Activated CD4-positive, alpha-beta T cell treated with anti-CD3 and anti-CD28 coated beads, Interleukin-2, amount 10 ng/mL, durations not matched to agents 7 days and 5 days (primary cell): ENCODE results near the gene CHRDL2. TPM values are rescaled to one million over a fixed set of nuclear protein-coding genes. Genes with fewer than 3 reads are reported as not detected.

ENCODE experiments used
- CTCF ChIA-PET: fragments of 350-600 bp; sonication (Branson Sonifier 250); formaldehyde crosslinking; loops from one replicate; lab custom pipeline; 2021; ENCODE audit warnings: antibody characterized with exemption; lab: Charles Lee
- POLR2A ChIA-PET: fragments of 350-600 bp; sonication (Branson Sonifier 250); formaldehyde crosslinking; loops from one replicate; lab custom pipeline; 2021; ENCODE audit warnings: antibody characterized with exemption; lab: Charles Lee
- DNase-seq: peaks from one replicate; pipeline ENCODE4 v3.0.0-alpha.2; 2020
- H3K27ac Mint-ChIP-seq: one replicate; pipeline ENCODE4 v1.8.0; 2021; ENCODE audit warnings: mild to moderate bottlenecking, moderate library complexity, mixed read lengths
- H3K27me3 Mint-ChIP-seq: one replicate; pipeline ENCODE4 v1.8.0; 2021; ENCODE audit warnings: mixed read lengths
- H3K36me3 Mint-ChIP-seq: one replicate; pipeline ENCODE4 v1.8.0; 2021; ENCODE audit warnings: low read depth, mixed read lengths
- H3K4me1 Mint-ChIP-seq: one replicate; pipeline ENCODE4 v1.8.0; 2021; ENCODE audit warnings: mixed read lengths
- H3K4me3 Mint-ChIP-seq: one replicate; pipeline ENCODE4 v1.8.0; 2021; ENCODE audit warnings: mild to moderate bottlenecking, moderate library complexity, mixed read lengths
- H3K9me3 Mint-ChIP-seq: one replicate; pipeline ENCODE4 v1.8.0; 2021; ENCODE audit warnings: mixed read lengths
- total RNA-seq, 2 experiments: library from RNA; stranded (reverse); gene quantifications; one replicate each; pipeline ENCODE4 v1.2.3, GENCODE V29; 2021

Gene CHRDL2
- total RNA-seq, 2 experiments from 2014 or later = not detected

DNA sequence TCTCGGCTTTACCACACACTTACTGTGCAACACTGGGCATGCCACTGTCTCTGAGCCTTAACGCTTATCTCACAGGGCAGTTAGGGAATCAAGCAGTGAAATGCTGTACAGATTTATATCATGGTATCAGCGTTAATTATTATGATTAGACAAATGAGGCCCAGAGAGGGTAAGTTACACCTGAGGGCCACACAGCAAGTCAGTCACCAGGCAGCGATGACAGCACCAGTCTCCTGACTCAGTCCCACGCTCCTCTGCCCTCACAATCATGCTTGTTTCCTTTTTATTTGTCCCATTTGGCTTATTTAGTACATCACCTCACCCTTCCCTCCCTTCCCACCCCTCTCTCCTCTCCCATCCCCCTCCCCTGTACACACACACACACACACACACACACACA, 12.2 kb downstream of the CHRDL2 start:
- Mint-ChIP-seq H3K27ac (no peak overlapping the region), H3K36me3 (no peaks in the 10 kb centered on the region), H3K4me3 (no peak overlapping the region), H3K27me3 (peaks cover 8% of the 10 kb centered on the region), H3K9me3 (no peaks in the 10 kb centered on the region), H3K4me1 (no peaks in the 10 kb centered on the region)
- no peak for DNase-seq
- ChIA-PET POLR2A (no interaction called here), CTCF (no interaction called here)

DNA sequence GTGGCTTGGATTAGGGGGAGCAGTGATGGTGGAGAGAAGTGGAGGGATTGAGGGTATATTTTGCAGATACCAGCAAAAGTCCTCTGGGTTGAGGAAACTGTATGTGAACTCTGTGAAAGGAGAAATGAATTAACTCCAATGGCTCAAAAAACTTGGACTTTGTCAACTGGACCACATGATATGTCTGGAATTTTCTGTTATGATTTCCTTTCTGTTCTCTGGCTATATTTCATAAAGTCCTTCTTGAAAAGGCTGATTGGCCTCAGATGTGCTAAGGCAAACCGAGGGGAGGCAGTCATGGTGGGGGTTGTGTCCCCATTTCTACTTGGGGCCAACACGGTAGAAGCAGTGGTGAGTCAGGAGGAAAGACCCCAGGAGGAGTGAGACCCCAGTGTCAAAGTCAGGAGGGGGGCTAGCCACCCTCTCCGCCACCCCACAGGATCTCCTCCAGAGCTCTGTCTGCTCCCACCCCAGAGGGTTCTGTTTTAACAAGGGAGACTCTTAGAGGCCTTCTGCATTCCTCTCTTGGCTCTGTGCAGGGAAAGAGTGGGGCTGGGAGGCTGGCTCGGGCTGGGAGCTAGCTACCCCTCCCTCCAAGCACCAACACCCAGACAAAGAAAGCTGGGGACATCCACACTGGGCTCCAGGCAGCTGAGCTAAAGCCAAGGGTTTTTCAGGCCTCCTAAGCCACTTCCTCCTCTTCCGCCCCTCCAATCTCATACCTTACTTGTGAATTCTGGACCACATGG, 13.8 kb downstream of the CHRDL2 start:
- no peak for DNase-seq
- no peak overlapping the region for H3K27ac Mint-ChIP-seq
- H3K36me3 Mint-ChIP-seq = no peaks in the 10 kb centered on the region
- POLR2A ChIA-PET = no interaction called here
- no peak overlapping the region for H3K4me3 Mint-ChIP-seq
- no peaks in the 10 kb centered on the region for H3K9me3 Mint-ChIP-seq
- CTCF ChIA-PET = interaction anchor here (1.6 kb wide), 1 partner anchor 9 kb away, joined by 4 read pairs; no protein-coding TSS in a partner anchor
- peaks cover 2% of the 10 kb centered on the region for H3K27me3 Mint-ChIP-seq
- no peaks in the 10 kb centered on the region for H3K4me1 Mint-ChIP-seq

DNA sequence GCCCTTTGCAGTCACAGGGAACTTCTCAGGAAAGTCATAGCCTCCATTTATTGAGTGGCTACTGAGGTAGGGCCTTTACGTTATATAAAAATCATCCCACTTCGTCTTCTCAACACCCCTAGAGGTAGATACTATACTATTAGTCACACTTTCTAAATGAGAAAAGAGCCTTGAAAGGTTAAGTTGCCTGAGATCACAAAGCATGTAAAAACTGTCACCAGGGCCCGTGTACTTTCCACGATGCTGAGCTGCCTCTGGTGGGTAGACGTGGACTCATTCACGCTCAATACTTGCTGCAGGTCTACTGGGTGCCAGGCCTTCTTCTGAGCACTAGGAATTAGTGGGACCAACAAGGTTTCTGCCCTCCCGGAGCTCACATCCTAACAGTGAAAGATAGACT, 16.3 kb downstream of the CHRDL2 start:
- Mint-ChIP-seq H3K27ac (no peak overlapping the region), H3K4me1 (no peaks in the 10 kb centered on the region), H3K36me3 (no peaks in the 10 kb centered on the region), H3K4me3 (no peak overlapping the region), H3K27me3 (no peaks in the 10 kb centered on the region), H3K9me3 (no peaks in the 10 kb centered on the region)
- CTCF ChIA-PET = interaction anchor here (0.7 kb wide), 1 partner anchor 530 kb away, joined by 3 read pairs; no protein-coding TSS in a partner anchor
- no peak for DNase-seq
- POLR2A ChIA-PET = no interaction called here

DNA sequence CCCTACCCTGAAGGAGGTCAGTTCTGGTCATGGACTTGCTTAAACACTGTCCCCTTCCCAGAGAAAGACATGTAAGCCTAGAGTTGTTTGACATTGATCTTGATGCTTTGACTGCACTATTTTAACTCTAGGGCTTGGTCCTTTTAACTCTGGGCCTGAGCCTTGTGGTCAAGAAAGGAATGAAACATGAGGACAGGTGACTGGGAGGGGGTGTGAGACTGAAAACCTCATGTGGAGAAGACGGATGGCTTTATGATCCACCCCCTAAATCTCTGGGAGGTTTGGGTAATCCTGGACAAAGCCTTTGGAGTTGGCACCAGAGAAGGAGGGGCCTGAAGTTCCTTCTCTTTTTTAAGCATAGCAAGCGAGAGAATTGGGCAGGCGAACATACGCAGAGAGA, 17.5 kb downstream of the CHRDL2 start:
- Mint-ChIP-seq H3K27me3 (no peaks in the 10 kb centered on the region), H3K4me1 (no peaks in the 10 kb centered on the region), H3K36me3 (no peaks in the 10 kb centered on the region), H3K9me3 (no peaks in the 10 kb centered on the region), H3K27ac (no peak overlapping the region), H3K4me3 (no peak overlapping the region)
- CTCF ChIA-PET = no interaction called here
- DNase-seq = no peak
- POLR2A ChIA-PET = no interaction called here

DNA sequence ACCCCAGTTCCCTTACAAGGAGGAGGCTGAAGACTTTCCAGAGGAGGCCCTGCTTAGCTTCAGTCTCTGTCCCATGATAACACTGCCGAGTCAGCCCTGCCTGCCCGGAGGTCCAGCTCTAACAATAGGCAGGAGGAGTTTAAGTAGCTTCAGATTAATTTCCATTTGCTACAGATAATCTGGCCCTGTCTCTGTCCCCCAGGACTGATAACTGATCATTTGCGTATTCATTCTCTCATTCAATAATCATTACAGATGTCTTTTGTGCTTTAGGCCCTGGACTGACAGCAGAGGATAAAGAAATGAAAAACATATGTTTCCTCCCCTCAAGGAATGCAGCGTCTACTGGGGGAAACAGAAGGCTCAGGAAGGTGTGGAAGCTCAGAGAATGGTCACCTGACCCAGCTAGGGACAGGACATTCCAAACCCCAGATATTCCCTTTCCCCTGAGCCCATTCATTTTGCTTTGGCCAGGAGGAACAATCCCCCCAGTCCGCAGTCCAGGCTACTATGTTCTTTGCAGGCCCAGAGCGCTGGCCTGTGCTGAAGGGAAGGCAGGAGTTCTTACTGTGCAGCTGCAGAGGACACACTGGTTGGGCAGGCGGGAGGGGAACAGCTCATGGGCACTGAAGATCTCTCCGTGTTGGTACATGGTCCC, 20.8 kb downstream of the CHRDL2 start:
- H3K4me3 Mint-ChIP-seq = no peak overlapping the region
- ChIA-PET POLR2A (no interaction called here), CTCF (interaction anchor here (0.6 kb wide), 1 partner anchor 10 kb away, joined by 4 read pairs; no protein-coding TSS in a partner anchor)
- H3K27me3 Mint-ChIP-seq = no peaks in the 10 kb centered on the region
- no peak for DNase-seq
- no peak overlapping the region for H3K27ac Mint-ChIP-seq
- H3K9me3 Mint-ChIP-seq = no peaks in the 10 kb centered on the region
- no peaks in the 10 kb centered on the region for H3K36me3 Mint-ChIP-seq
- H3K4me1 Mint-ChIP-seq = no peaks in the 10 kb centered on the region

DNA sequence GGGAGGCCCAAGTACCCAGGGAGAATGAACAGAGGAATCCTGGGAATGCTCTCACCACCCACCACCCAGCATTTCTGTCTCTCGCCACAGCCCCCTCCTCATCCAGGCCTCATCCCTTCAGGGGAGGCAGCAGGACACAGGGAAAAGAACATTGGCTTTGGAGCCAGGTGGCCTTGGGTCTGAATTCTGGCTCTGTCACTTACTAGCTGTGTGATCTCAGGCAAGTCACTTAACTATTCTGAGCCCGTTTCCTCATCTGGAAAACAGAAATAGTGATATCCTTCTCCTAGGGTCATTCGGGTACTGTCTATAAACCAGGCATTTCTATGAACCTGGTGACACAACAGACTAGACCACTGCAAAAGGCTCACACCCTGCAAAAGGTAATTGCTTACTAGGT, 22.1 kb downstream of the CHRDL2 start:
- no peaks in the 10 kb centered on the region for H3K4me1 Mint-ChIP-seq
- POLR2A ChIA-PET = no interaction called here
- H3K36me3 Mint-ChIP-seq = no peaks in the 10 kb centered on the region
- H3K27me3 Mint-ChIP-seq = no peaks in the 10 kb centered on the region
- H3K9me3 Mint-ChIP-seq = no peaks in the 10 kb centered on the region
- CTCF ChIA-PET = interaction anchor here (1.6 kb wide), 1 partner anchor 16 kb away, joined by 4 read pairs; no protein-coding TSS in a partner anchor
- H3K4me3 Mint-ChIP-seq = no peak overlapping the region
- no peak overlapping the region for H3K27ac Mint-ChIP-seq
- no peak for DNase-seq

DNA sequence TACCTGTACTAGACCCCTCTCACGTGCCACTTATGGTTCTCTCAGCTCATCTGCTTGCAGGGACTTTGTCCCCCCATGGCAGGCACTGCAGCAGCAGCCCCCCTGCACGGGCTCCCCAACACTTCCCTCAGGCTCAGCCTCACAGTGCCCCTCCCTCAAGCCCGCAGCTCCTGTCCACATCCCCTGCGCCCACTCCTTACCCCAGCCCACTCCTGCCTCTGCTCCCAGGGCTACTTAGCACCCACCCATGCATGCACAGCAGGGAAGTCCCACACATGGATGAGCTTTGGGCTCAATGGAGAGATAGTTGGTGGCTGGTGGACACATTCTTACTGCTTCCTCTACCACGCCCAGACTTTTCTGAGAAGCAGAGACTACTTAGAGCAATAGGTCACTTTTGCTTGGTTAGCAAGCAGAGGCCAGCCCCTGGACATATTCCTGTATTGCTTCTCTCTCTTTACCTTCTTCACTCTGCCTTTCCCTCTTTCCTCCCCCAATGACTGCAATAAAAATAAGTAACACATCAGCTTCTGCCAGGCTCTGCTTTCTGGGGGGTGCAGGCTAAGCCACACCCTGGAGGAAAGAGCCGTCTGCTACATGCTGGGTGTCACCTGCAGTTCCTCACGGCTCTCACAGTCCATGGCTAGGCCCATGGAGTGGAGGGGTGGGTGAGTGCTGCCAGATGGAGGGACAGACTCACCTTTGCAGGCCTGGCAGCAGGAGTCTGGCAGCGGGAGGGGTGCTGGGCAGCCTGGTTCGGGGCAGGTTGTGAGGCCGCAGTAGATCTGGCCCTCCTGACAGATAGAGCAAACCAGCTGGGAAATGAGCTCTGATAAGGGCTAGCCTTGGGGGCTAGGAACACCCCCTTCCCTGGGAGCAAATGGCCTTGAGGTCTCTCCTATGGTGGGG, 23.4 kb downstream of the CHRDL2 start:
- POLR2A ChIA-PET = no interaction called here
- H3K4me1 Mint-ChIP-seq = no peaks in the 10 kb centered on the region
- no peaks in the 10 kb centered on the region for H3K9me3 Mint-ChIP-seq
- no peak overlapping the region for H3K4me3 Mint-ChIP-seq
- H3K36me3 Mint-ChIP-seq = no peaks in the 10 kb centered on the region
- H3K27me3 Mint-ChIP-seq = no peaks in the 10 kb centered on the region
- CTCF ChIA-PET = interaction anchor here (1.2 to 1.6 kb wide), 3 partner anchors 9 to 18 kb away, joined by 4 read pairs; no protein-coding TSS in a partner anchor
- DNase-seq = no peak
- no peak overlapping the region for H3K27ac Mint-ChIP-seq

DNA sequence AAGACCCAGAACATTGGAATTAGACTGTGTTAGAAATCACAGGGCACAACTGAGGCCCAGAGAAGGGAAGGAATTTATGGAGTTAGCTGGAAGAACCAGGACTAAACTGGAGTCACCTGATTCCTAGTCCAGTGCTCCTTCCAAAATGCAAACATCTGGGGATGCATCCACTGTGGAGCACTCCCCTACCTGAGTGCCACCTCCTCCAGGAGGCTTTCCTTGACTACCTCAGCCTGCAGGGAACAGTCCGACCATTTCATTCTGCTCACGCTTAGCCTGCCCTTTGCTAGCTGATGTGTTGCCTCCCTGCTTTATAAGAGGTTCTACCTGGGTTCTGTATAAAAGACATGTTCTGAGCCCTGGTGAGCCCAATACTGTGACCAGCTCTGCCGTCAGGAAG, 24.0 kb downstream of the CHRDL2 start:
- Mint-ChIP-seq H3K9me3 (no peaks in the 10 kb centered on the region), H3K4me3 (no peak overlapping the region), H3K36me3 (no peaks in the 10 kb centered on the region), H3K27me3 (no peaks in the 10 kb centered on the region), H3K27ac (no peak overlapping the region), H3K4me1 (no peaks in the 10 kb centered on the region)
- CTCF ChIA-PET = no interaction called here
- POLR2A ChIA-PET = no interaction called here
- no peak for DNase-seq

DNA sequence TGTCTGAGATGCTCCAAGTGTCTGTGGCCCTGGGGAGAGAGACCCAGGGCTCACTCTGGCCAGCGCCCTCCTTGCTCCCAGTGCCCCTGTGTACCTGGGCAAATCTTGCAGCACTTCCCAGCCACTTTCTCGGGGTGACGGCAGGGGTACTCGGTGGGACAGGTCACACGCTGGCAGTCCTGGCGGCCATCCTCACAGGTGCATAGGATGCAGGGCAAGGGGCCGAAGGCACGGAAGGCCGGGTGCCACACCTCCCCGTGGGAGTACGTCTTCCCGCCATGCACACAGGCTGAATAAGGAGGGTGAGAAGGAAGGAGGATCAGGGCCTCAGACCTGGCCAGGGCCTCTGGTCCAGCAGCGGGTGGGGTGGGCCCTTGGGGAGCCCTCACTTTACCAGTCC, 28.0 kb downstream of the CHRDL2 start:
- H3K27ac Mint-ChIP-seq = no peak overlapping the region
- no peaks in the 10 kb centered on the region for H3K9me3 Mint-ChIP-seq
- ChIA-PET POLR2A (no interaction called here), CTCF (interaction anchor here (1.1 to 1.7 kb wide), 5 partner anchors 10 to 37 kb away, joined by 4 to 8 read pairs (median 4); no protein-coding TSS in a partner anchor)
- no peak overlapping the region for H3K4me3 Mint-ChIP-seq
- H3K27me3 Mint-ChIP-seq = no peaks in the 10 kb centered on the region
- no peaks in the 10 kb centered on the region for H3K36me3 Mint-ChIP-seq
- no peak for DNase-seq
- H3K4me1 Mint-ChIP-seq = no peaks in the 10 kb centered on the region

DNA sequence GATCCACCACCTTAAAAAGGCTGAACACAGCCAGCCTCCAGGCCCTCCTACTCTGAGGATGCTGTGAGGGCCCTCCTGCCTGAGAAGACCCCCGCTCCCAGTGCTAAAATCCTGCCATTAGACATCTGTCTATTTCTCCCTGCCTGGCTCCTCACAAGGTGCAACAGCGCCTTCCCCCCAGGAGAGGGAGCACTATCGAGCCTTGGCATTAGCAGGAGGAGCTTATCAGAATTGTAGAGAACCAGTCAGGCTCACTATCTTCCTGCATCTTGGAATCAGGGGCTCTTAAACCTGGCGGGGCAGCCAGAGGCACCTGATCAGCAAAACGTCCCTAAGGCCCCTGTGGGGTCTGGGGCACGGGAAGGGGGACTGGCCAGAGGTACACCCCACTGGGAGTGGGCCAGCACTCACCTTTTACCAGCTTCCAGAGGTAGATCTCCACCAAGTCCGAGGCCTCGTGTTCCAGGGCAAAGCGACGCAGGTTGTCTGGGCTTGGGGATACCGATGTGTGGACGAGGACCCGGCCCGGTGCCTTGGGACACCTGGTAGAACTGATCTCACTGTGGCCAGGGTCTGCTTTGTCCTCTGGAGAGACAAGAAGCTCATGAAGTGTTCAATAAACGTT, 28.7 kb downstream of the CHRDL2 start:
- H3K9me3 Mint-ChIP-seq = no peaks in the 10 kb centered on the region
- peaks cover under 1% of the 10 kb centered on the region for H3K27me3 Mint-ChIP-seq
- no peaks in the 10 kb centered on the region for H3K4me1 Mint-ChIP-seq
- H3K36me3 Mint-ChIP-seq = no peaks in the 10 kb centered on the region
- no peak overlapping the region for H3K27ac Mint-ChIP-seq
- DNase-seq = peak; percentile 60
- CTCF ChIA-PET = interaction anchor here (0.7 to 2.5 kb wide), 8 partner anchors 9 to 546 kb away, joined by 3 to 10 read pairs (median 4); no protein-coding TSS in a partner anchor
- POLR2A ChIA-PET = no interaction called here
- H3K4me3 Mint-ChIP-seq = no peak overlapping the region

DNA sequence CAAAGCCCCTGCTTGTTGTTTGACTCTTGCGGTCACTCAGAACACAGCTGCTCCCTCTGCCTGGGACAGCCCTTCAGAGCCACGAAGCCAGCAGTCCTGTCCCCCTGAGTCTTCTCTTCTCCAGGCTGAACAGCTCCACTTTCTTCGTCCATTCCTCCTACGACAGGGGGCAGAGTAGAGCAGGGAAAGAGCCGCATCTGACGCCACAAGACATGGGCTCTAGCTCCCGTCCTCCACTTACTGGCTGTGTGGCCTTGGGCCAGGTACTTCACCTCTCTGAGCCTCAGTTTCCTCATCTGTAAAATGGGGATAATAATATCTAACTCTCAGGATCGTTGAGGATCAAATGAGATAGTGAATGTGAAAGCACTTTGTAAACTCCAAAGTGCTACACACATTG, 29.9 kb downstream of the CHRDL2 start:
- H3K27ac Mint-ChIP-seq = no peak overlapping the region
- H3K27me3 Mint-ChIP-seq = peaks cover 3% of the 10 kb centered on the region
- no peaks in the 10 kb centered on the region for H3K36me3 Mint-ChIP-seq
- DNase-seq = no peak
- ChIA-PET CTCF (interaction anchor here (0.8 to 2.5 kb wide), 4 partner anchors 11 to 547 kb away, joined by 3 to 10 read pairs (median 4); no protein-coding TSS in a partner anchor), POLR2A (no interaction called here)
- H3K9me3 Mint-ChIP-seq = no peaks in the 10 kb centered on the region
- no peak overlapping the region for H3K4me3 Mint-ChIP-seq
- H3K4me1 Mint-ChIP-seq = no peaks in the 10 kb centered on the region
